ENCODE data around the gene ARL3.

DNA sequence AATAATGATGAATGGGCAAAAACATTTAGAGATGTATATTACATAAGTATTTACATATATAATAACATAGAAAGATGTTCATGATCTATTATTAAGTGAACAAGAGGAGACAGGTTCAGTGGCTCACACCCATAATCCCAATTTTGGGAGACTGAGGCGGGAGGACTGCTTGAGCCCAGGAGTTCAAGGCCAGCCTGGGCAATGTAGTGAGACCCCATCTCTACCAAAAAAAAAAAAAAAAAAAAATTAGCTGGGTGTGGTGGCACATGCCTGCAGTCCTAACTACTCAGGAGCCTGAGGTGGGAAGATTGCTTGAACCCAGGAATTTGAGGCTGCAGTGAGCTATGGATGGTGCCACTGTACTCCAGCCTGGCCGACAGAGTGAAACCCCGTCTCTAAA is 12.4 kb downstream of the ARL3 start:
- no peak for TF ChIP-seq BACH2 (CRISPR knock-in tag; IDR thresholded peaks at IDR 0.05; ENCODE audit: borderline replicate concordance)
- no peak for TF ChIP-seq RARB (CRISPR knock-in tag; IDR thresholded peaks at IDR 0.05)
- no peak for TF ChIP-seq TSHZ2 (CRISPR knock-in tag; IDR thresholded peaks at IDR 0.05)
- no peak for TF ChIP-seq ESRRG (CRISPR knock-in tag; IDR thresholded peaks at IDR 0.05)
- TF ChIP-seq, protein P1, sequence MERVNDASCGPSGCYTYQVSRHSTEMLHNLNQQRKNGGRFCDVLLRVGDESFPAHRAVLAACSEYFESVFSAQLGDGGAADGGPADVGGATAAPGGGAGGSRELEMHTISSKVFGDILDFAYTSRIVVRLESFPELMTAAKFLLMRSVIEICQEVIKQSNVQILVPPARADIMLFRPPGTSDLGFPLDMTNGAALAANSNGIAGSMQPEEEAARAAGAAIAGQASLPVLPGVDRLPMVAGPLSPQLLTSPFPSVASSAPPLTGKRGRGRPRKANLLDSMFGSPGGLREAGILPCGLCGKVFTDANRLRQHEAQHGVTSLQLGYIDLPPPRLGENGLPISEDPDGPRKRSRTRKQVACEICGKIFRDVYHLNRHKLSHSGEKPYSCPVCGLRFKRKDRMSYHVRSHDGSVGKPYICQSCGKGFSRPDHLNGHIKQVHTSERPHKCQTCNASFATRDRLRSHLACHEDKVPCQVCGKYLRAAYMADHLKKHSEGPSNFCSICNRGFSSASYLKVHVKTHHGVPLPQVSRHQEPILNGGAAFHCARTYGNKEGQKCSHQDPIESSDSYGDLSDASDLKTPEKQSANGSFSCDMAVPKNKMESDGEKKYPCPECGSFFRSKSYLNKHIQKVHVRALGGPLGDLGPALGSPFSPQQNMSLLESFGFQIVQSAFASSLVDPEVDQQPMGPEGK (CRISPR knock-in tag; IDR thresholded peaks at IDR 0.05; ENCODE audit: borderline replicate concordance): no peak
- TF ChIP-seq ZC3H10 (CRISPR knock-in tag; IDR thresholded peaks at IDR 0.05): no peak
- no peak for TF ChIP-seq ZFP30 (CRISPR knock-in tag; IDR thresholded peaks at IDR 0.05)

All from SK-N-SH treated with all-trans-retinoic acid at 6 μM for 48 hours (cell line).